ENCODE results near the gene SWT1. TPM values are rescaled to one million over a fixed set of nuclear protein-coding genes. Genes with fewer than 3 reads are reported as not detected.
"Not testable (repeated sequence)": the region's sequence is repeated elsewhere in the genome, so short reads cannot be mapped to it uniquely, and the experiment has no call there.

The SWT1 gene
- total RNA-seq, 1 donor from 2014 or later = 11.5 TPM

GRCh38 chr1:185232874-185233273, 75.9 kb downstream of the SWT1 start:
- no peaks in the 10 kb centered on the region for H3K27me3 Mint-ChIP-seq (ENCODE audit: unreplicated experiment)
- H3K27ac Mint-ChIP-seq (ENCODE audit: unreplicated experiment) = no peak overlapping the region
- H3K4me3 Mint-ChIP-seq (ENCODE audit: unreplicated experiment) = no peak overlapping the region
- no peaks in the 10 kb centered on the region for H3K9me3 Mint-ChIP-seq (ENCODE audit: unreplicated experiment)
- no peak for TF ChIP-seq CTCF (IDR thresholded peaks at IDR 0.05; ENCODE audit: unreplicated experiment)
- H3K36me3 Mint-ChIP-seq (ENCODE audit: low read depth, unreplicated experiment) = no peaks in the 10 kb centered on the region
- no peak for DNase-seq (ENCODE audit: low spot score)
- no peaks in the 10 kb centered on the region for H3K4me1 Mint-ChIP-seq (ENCODE audit: unreplicated experiment)

GRCh38 chr1:185234183-185234582, 77.2 kb downstream of the SWT1 start:
- not testable (repeated sequence) for H3K36me3 Mint-ChIP-seq (ENCODE audit: low read depth, unreplicated experiment); H3K4me1 Mint-ChIP-seq (ENCODE audit: unreplicated experiment); H3K9me3 Mint-ChIP-seq (ENCODE audit: unreplicated experiment); H3K27ac Mint-ChIP-seq (ENCODE audit: unreplicated experiment); DNase-seq (ENCODE audit: low spot score); H3K4me3 Mint-ChIP-seq (ENCODE audit: unreplicated experiment); H3K27me3 Mint-ChIP-seq (ENCODE audit: unreplicated experiment)

- H3K4me1 Mint-ChIP-seq (ENCODE audit: unreplicated experiment); DNase-seq (ENCODE audit: low spot score); H3K4me3 Mint-ChIP-seq (ENCODE audit: unreplicated experiment); H3K9me3 Mint-ChIP-seq (ENCODE audit: unreplicated experiment); H3K27ac Mint-ChIP-seq (ENCODE audit: unreplicated experiment); H3K27me3 Mint-ChIP-seq (ENCODE audit: unreplicated experiment); H3K36me3 Mint-ChIP-seq (ENCODE audit: low read depth, unreplicated experiment): not testable (repeated sequence)
Observed at GRCh38 chr1:185237176-185237575, 80.2 kb downstream of the SWT1 start.

GRCh38 chr1:185237661-185238060, 80.7 kb downstream of the SWT1 start:
- H3K27ac Mint-ChIP-seq (ENCODE audit: unreplicated experiment) = no peak overlapping the region
- H3K27me3 Mint-ChIP-seq (ENCODE audit: unreplicated experiment) = no peaks in the 10 kb centered on the region
- no peaks in the 10 kb centered on the region for H3K4me1 Mint-ChIP-seq (ENCODE audit: unreplicated experiment)
- no peak for TF ChIP-seq CTCF (IDR thresholded peaks at IDR 0.05; ENCODE audit: unreplicated experiment)
- H3K4me3 Mint-ChIP-seq (ENCODE audit: unreplicated experiment) = no peak overlapping the region
- no peaks in the 10 kb centered on the region for H3K36me3 Mint-ChIP-seq (ENCODE audit: low read depth, unreplicated experiment)
- H3K9me3 Mint-ChIP-seq (ENCODE audit: unreplicated experiment) = no peaks in the 10 kb centered on the region
- DNase-seq (ENCODE audit: low spot score) = no peak

GRCh38 chr1:185238447-185238846, 81.5 kb downstream of the SWT1 start:
- TF ChIP-seq CTCF (IDR thresholded peaks at IDR 0.05; ENCODE audit: unreplicated experiment) = no peak
- Mint-ChIP-seq H3K9me3 (ENCODE audit: unreplicated experiment) (no peaks in the 10 kb centered on the region), H3K27me3 (ENCODE audit: unreplicated experiment) (no peaks in the 10 kb centered on the region), H3K36me3 (ENCODE audit: low read depth, unreplicated experiment) (no peaks in the 10 kb centered on the region), H3K27ac (ENCODE audit: unreplicated experiment) (no peak overlapping the region), H3K4me3 (ENCODE audit: unreplicated experiment) (no peak overlapping the region), H3K4me1 (ENCODE audit: unreplicated experiment) (no peaks in the 10 kb centered on the region)
- no peak for DNase-seq (ENCODE audit: low spot score)

GRCh38 chr1:185239861-185240260, 82.9 kb downstream of the SWT1 start:
- no peaks in the 10 kb centered on the region for H3K4me1 Mint-ChIP-seq (ENCODE audit: unreplicated experiment)
- H3K27ac Mint-ChIP-seq (ENCODE audit: unreplicated experiment) = no peak overlapping the region
- H3K4me3 Mint-ChIP-seq (ENCODE audit: unreplicated experiment) = no peak overlapping the region
- no peaks in the 10 kb centered on the region for H3K27me3 Mint-ChIP-seq (ENCODE audit: unreplicated experiment)
- H3K36me3 Mint-ChIP-seq (ENCODE audit: low read depth, unreplicated experiment) = no peaks in the 10 kb centered on the region
- H3K9me3 Mint-ChIP-seq (ENCODE audit: unreplicated experiment) = no peaks in the 10 kb centered on the region
- no peak for DNase-seq (ENCODE audit: low spot score)
- TF ChIP-seq CTCF (IDR thresholded peaks at IDR 0.05; ENCODE audit: unreplicated experiment) = no peak

Data from endothelial cell (in vitro differentiated cells).